GM18858 (cell line): ENCODE data around the gene ZNF594.
"Not testable (repeated sequence)": the region's sequence is repeated elsewhere in the genome, so short reads cannot be mapped to it uniquely, and the experiment has no call there.

Experiments used
- ATAC-seq: cut with Tn5 transposase; IDR thresholded peaks from one replicate; pipeline ENCODE4 v1.9.1; 2021; ENCODE audit not compliant: unreplicated experiment

The ZNF594 gene

GRCh38 chr17:5191541-5192417 is at the start of gene ZNF594:
ZNF594 (minus strand) TSS chr17:5191868; CDS start chr17:5184256, 7,612 bp downstream.
- ATAC-seq, result peak; percentile 85

GRCh38 chr17:5239769-5240168 is 48.1 kb upstream of the ZNF594 start:
- not testable (repeated sequence) for ATAC-seq

GRCh38 chr17:5238333-5238732 is 46.7 kb upstream of the ZNF594 start:
- no peak for ATAC-seq

- ATAC-seq, result no peak
Measured at GRCh38 chr17:5237541-5238016, 45.9 kb upstream of the ZNF594 start.

- ATAC-seq, result no peak
Measured at GRCh38 chr17:5236938-5237540, 45.4 kb upstream of the ZNF594 start.

GRCh38 chr17:5234645-5235576 is 43.2 kb upstream of the ZNF594 start, which contains the start of gene SCIMP:
SCIMP (minus strand) TSS chr17:5234860; CDS start chr17:5234755, 105 bp downstream.
- ATAC-seq, result peak; percentile 42

- ATAC-seq, result not testable (repeated sequence)
Measured at GRCh38 chr17:5233492-5233891, 41.8 kb upstream of the ZNF594 start.

- ATAC-seq, result no peak
Measured at GRCh38 chr17:5226940-5227878, 35.5 kb upstream of the ZNF594 start.

GRCh38 chr17:5225668-5226457 is 34.2 kb upstream of the ZNF594 start:
- no peak for ATAC-seq

GRCh38 chr17:5221912-5222311 is 30.2 kb upstream of the ZNF594 start:
- ATAC-seq, result not testable (repeated sequence)

- ATAC-seq, result no peak
Measured at GRCh38 chr17:5220074-5220473, 28.4 kb upstream of the ZNF594 start.

- no peak for ATAC-seq
Measured at GRCh38 chr17:5219536-5219935, 27.9 kb upstream of the ZNF594 start.

GRCh38 chr17:5217562-5217961 is 25.9 kb upstream of the ZNF594 start:
- not testable (repeated sequence) for ATAC-seq

- no peak for ATAC-seq
Measured at GRCh38 chr17:5211458-5211857, 19.8 kb upstream of the ZNF594 start.

GRCh38 chr17:5210614-5211252 is 19.1 kb upstream of the ZNF594 start:
- no peak for ATAC-seq

GRCh38 chr17:5210091-5210490 is 18.4 kb upstream of the ZNF594 start:
- no peak for ATAC-seq

GRCh38 chr17:5209396-5209795 is 17.7 kb upstream of the ZNF594 start:
- ATAC-seq, result no peak

GRCh38 chr17:5203908-5204294 is 12.2 kb upstream of the ZNF594 start:
- ATAC-seq, result no peak
